HG03025 (cell line): ENCODE results near the gene PAQR3.
"Not testable (repeated sequence)": the region's sequence is repeated elsewhere in the genome, so short reads cannot be mapped to it uniquely, and the experiment has no call there.

Experiments
- ATAC-seq: cut with Tn5 transposase; IDR thresholded peaks from one replicate; pipeline ENCODE4 v1.9.1; 2021; ENCODE audit warnings: mild to moderate bottlenecking, moderate library complexity; ENCODE audit not compliant: unreplicated experiment, low FRiP score

Gene PAQR3

GRCh38 chr4:78930016-78930629 lies 9.1 kb downstream of the PAQR3 start:
- ATAC-seq, result no peak

- ATAC-seq, result no peak
These were observed 10.4 kb downstream of the PAQR3 start for GRCh38 chr4:78928835-78929234.

- no peak for ATAC-seq
These were observed 12.4 kb downstream of the PAQR3 start for GRCh38 chr4:78926826-78927225.

- ATAC-seq, result no peak
These were observed 15.6 kb downstream of the PAQR3 start for GRCh38 chr4:78923464-78924312.

GRCh38 chr4:78922207-78922606 lies 17.0 kb downstream of the PAQR3 start:
- no peak for ATAC-seq

- no peak for ATAC-seq
These were observed 28.6 kb downstream of the PAQR3 start for GRCh38 chr4:78910612-78911011.

- not testable (repeated sequence) for ATAC-seq
These were observed 30.3 kb downstream of the PAQR3 start for GRCh38 chr4:78908974-78909373.

GRCh38 chr4:78907638-78908037 lies 31.6 kb downstream of the PAQR3 start:
- no peak for ATAC-seq

- no peak for ATAC-seq
These were observed 35.1 kb downstream of the PAQR3 start for GRCh38 chr4:78904143-78904542.

GRCh38 chr4:78902298-78902697 lies 36.9 kb downstream of the PAQR3 start:
- no peak for ATAC-seq

- no peak for ATAC-seq
These were observed 37.4 kb downstream of the PAQR3 start for GRCh38 chr4:78901882-78902281.

- no peak for ATAC-seq
These were observed 39.9 kb downstream of the PAQR3 start for GRCh38 chr4:78899302-78899701.

- no peak for ATAC-seq
These were observed 49.3 kb downstream of the PAQR3 start for GRCh38 chr4:78889955-78890354.

GRCh38 chr4:78885598-78885997 lies 53.6 kb downstream of the PAQR3 start:
- ATAC-seq, result no peak

- no peak for ATAC-seq
These were observed 58.3 kb downstream of the PAQR3 start for GRCh38 chr4:78880874-78881492.

- ATAC-seq, result no peak
These were observed 61.2 kb downstream of the PAQR3 start for GRCh38 chr4:78878031-78878430.

- ATAC-seq, result no peak
These were observed 62.5 kb downstream of the PAQR3 start for GRCh38 chr4:78876568-78877320.

GRCh38 chr4:78870056-78870455 lies 69.2 kb downstream of the PAQR3 start:
- no peak for ATAC-seq

- ATAC-seq, result not testable (repeated sequence)
These were observed 70.5 kb downstream of the PAQR3 start for GRCh38 chr4:78868712-78869111.

GRCh38 chr4:78865451-78865850 lies 73.8 kb downstream of the PAQR3 start:
- ATAC-seq, result no peak
